Effector CD4-positive, alpha-beta T cell (primary cell): ENCODE measurements around the gene PPP1R11.
"Not testable (repeated sequence)": the region's sequence is repeated elsewhere in the genome, so short reads cannot be mapped to it uniquely, and the experiment has no call there.

Experiments used
- DNase-seq: peaks from one replicate; pipeline ENCODE4 v3.0.0-alpha.2; 2020
- total RNA-seq: gene quantifications from one replicate; lab custom pipeline; 2026; lab: John Stamatoyannopoulos, UW

Gene PPP1R11
- total RNA-seq: 40.5 reads per million, percentile 63 among the genes with 10 or more reads in this experiment

DNA sequence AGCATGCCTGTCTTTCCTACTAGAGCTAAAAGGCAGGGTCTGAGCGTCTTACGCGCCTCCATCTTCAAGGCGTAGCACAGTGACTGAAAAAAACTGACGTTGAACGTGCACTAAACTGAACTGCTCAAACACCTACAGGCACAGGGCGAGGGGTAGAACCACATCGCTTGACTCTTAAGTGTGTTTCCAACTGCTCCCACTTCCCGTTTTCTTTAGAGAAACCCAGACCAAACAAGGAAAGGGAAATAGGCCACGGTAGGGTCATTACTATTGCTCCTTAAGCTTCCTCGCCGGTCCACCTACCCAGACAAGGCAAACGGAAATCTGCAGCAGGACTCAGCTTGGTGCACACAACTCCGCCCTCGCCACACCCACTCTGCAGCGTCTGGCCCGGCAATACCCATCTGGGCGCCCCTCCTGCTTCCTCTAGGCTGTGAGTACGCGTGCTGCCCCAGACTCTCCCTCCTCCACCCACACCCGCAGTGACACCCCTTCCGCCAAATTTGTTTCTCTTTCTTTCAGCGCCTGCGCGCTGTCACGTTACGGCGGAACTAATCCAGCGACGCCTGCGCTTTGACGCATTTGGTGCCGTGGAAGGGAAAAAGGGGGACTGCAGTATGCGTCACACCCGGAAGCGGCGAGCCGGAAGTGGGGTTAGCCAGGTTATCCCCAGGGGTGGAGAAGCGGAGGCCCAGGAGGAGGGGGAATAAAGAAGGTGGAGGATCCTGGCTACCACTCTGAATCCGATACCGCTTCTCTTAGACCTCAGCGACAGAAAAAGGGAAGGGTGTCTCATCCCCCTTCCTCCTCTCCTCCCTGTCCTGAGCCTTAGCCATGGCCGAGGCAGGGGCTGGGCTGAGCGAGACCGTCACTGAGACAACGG is at the start of gene PPP1R11:
PPP1R11 (plus strand) TSS at position 622 of the 883 bp plus-strand sequence; CDS start at position 835, 213 bp downstream.
- DNase-seq: peak; percentile 95

DNA sequence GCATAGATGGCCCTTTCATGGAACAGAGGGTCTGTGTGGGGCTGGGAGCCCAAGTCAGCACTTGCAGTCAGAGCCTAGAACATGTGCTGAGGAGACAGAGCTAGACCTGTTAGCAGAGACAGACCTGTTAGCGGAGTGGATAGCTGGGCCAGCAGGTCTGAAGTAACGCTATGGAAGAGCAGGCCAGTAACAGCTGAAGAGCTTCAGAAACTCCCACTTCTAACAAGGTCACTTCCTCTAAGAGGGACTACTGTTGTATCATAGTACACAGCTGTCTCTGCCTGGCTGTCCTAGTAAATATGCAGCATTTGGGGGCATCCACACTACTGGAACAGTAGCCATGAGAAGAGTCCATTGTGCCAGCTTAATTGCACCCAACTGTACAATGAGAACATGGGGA is 47.2 kb upstream of the PPP1R11 start:
- DNase-seq: no peak

- DNase-seq: no peak
These were observed 46.4 kb upstream of the PPP1R11 start for GRCh38 chr6:30020626-30021025.

DNA sequence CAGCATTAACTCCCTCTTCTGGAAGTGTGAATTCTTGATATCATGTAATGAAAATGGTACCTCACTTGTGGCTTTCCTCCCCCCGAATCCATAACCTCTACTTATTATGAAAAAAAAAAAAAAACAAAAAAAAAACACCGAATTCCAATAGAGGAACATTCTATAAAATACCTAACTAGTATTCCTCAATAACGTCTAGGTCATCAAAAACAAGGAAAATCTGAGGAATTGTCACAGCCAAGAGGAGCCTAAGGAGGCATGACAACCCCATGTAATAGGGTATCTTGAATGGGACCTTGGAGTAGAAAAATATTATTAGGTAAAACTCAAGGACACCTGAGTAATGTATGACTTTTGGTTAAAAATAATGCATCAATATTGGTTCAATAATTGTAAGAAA is 44.8 kb upstream of the PPP1R11 start:
- DNase-seq: no peak

DNA sequence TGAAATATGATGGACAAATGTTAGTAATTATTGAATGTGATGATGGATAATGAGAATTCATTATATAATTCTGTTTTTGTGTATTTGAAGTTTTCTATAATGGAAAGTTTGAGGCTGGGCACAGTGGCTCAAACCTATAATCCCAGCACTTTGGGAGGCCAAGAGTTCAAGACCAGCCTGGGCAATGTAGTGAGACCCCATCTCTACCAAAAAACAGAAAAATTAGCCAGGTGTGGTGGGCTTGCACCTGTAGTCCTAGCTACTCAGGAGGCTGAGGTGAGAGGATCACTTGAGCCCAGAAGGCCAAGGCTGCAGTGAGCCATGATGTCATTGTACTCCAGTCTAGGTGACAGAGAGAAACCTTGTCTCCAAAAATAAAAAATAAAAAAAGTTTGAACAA is 44.3 kb upstream of the PPP1R11 start:
- DNase-seq: not testable (repeated sequence)

DNA sequence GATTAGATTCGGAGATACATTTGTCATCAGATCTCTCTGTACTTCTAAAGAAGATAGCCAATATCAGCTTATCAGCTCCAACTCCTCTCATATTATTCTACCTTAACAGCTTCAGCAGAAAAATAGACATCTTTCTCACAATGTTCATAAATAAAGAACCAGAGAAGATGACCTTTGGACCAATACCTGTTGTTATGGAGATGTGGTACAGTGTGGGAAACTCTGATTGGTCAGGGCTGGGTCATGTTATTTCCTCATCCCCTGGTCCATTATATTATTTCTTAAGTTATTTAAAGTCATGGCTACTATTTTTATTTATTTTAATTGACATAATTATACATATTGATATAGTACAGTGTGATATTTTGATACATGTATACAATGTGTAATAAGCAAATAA is 41.8 kb upstream of the PPP1R11 start:
- no peak for DNase-seq

- DNase-seq: no peak
These were observed 37.4 kb upstream of the PPP1R11 start for GRCh38 chr6:30029588-30029987.

GRCh38 chr6:30031381-30031780 is 35.6 kb upstream of the PPP1R11 start:
- no peak for DNase-seq

DNA sequence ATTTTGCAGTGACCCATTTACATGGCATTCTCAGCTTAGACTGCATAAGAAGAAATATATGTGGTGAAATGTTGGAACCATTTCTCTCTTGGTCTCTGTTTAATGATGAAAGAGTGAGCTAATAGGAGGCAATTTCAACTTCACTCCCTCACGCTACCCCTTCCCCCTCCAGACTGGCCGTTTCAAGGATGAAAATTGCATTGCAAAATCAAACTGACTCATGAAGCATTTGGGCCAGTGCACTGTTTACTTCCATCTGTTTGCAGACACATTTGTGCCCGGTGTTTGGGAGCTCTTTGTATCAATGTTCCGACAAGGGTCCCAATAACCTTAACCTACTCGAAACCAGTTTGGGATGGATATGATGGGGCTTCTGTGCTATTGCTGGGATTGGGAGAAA is 33.6 kb upstream of the PPP1R11 start:
- not testable (repeated sequence) for DNase-seq

- no peak for DNase-seq
These were observed 31.2 kb upstream of the PPP1R11 start for GRCh38 chr6:30035784-30036183.

GRCh38 chr6:30037182-30037788 is 29.7 kb upstream of the PPP1R11 start:
- DNase-seq: no peak

- no peak for DNase-seq
These were observed 25.8 kb upstream of the PPP1R11 start for GRCh38 chr6:30041221-30041620.

GRCh38 chr6:30041821-30042220 is 25.2 kb upstream of the PPP1R11 start:
- DNase-seq: no peak

- no peak for DNase-seq
These were observed 24.5 kb upstream of the PPP1R11 start for GRCh38 chr6:30042476-30042875.

- no peak for DNase-seq
These were observed 24.1 kb upstream of the PPP1R11 start for GRCh38 chr6:30042914-30043313.

- no peak for DNase-seq
These were observed 23.3 kb upstream of the PPP1R11 start for GRCh38 chr6:30043744-30044143.

DNA sequence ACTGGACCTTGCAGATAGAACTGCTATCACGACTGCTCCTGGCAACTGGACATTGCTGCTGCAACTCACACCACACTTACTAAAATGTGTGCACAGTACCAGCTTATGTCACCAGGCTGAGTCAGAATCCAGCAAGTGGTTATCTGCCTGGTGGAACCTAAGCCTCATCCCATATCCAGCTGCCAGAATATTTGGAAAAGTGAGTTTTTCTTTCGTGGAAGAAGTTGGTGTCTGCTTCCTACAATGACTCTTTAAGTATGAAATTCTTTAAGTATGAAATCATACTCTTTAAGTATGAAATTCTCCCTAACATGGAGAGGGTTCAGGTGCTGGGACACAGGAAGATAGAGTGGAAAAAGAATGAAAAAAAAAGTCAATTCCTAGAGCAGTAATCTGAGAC is 22.4 kb upstream of the PPP1R11 start:
- no peak for DNase-seq

GRCh38 chr6:30047220-30047619 is 19.8 kb upstream of the PPP1R11 start:
- no peak for DNase-seq

DNA sequence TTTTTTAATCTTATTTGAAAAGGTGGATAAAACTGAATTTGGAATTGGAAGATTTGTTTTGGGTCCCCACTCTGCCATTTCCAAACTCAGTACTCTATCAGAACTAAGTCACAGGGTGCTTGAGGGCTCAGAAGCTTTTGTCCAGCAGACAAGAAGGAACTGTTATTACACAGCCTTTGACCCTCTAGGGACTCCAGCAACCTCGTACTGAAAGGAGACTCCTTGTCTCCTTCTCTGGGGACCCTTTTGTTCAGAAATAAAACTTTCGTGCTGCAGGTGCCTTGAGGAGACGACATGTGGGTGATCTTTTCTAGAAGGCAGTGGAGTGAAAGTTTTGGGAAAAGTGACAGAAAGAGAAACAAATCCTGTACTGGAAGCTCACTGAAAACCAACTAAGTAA is 13.3 kb upstream of the PPP1R11 start:
- no peak for DNase-seq

- no peak for DNase-seq
These were observed 11.5 kb upstream of the PPP1R11 start for GRCh38 chr6:30055513-30055912.

- DNase-seq: no peak
These were observed 6.3 kb upstream of the PPP1R11 start for GRCh38 chr6:30060606-30061091.

- peak; percentile 84 for DNase-seq
These were observed 5.7 kb upstream of the PPP1R11 start, which contains the start of gene POLR1H for GRCh38 chr6:30061092-30061857. TSS of gene POLR1H (plus strand) at chr6:30061265. CDS start at chr6:30061525, 260 bp downstream.

DNA sequence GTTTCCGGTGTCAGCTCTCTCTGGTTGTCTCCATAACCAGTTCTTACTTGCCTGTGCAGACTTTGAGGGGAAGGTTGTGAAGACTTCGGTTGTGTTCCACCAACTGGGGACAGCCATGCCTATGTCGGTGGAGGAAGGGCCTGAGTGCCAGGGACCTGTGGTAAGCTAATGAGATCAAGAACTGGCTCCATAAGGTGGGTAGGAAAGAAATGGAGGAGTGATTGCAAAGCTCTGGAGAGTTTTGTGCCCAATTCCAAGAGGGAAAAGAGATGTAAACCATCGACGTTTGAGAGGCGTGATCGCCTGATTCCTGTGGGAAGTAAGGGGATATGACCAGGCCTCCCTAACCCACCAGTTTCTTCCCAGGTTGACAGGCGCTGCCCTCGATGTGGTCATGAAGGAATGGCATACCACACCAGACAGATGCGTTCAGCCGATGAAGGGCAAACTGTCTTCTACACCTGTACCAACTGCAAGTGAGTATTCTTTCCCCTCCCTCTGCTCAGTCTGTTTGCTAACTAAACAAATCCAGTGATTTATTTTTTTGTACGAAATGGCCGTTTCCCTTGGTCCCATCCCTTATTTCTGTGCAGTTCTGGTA is 5.0 kb upstream of the PPP1R11 start:
- no peak for DNase-seq
